HEK293T (cell line): ENCODE data around the gene SPDL1.
A peak's percentile ranks its signal among the peaks of the same experiment; 100 is the strongest.

Experiments used
- CTCF ChIA-PET: fragments of 350-600 bp; formaldehyde crosslinking; extraction: SDS; loops from one replicate; lab custom pipeline; 2021; ENCODE audit warnings: antibody characterized with exemption, inconsistent platforms; lab: Yijun Ruan, JAX
- POLR2A ChIA-PET: fragments of 350-600 bp; formaldehyde crosslinking; extraction: SDS; loops from one replicate; lab custom pipeline; 2020; ENCODE audit warnings: antibody characterized with exemption, inconsistent platforms; lab: Yijun Ruan, JAX
- DNase-seq: peaks from one replicate; pipeline ENCODE4 v3.0.0; 2012; ENCODE audit warnings: mixed read lengths; ENCODE audit errors: extremely low spot score
- ARNT ChIP-seq: fragments of 450-650 bp; IDR thresholded peaks from 2 replicates; pipeline ENCODE4 v1.6.1; 2017; ENCODE audit warnings: mild to moderate bottlenecking
- BHLHE40 ChIP-seq: fragments of 450-650 bp; IDR thresholded peaks from 2 replicates; pipeline ENCODE4 v1.6.1; 2016; ENCODE audit warnings: mild to moderate bottlenecking, moderate library complexity, borderline replicate concordance
- CTBP1 ChIP-seq: fragments of 450-650 bp; IDR thresholded peaks from 2 replicates; pipeline ENCODE4 v1.6.1; 2016; ENCODE audit warnings: borderline replicate concordance
- ELF4 ChIP-seq: fragments of 450-650 bp; IDR thresholded peaks from 2 replicates; pipeline ENCODE4 v1.6.1; 2017; ENCODE audit warnings: antibody characterized with exemption
- FOXA1 ChIP-seq: fragments of 450-650 bp; IDR thresholded peaks from 2 replicates; pipeline ENCODE4 v1.6.1; 2016; ENCODE audit warnings: mild to moderate bottlenecking
- FOXK2 ChIP-seq: fragments of 450-650 bp; IDR thresholded peaks from 2 replicates; pipeline ENCODE4 v1.6.1; 2016; ENCODE audit warnings: mild to moderate bottlenecking
- FOXM1 ChIP-seq: fragments of 450-650 bp; IDR thresholded peaks from 2 replicates; pipeline ENCODE4 v1.6.1; 2017; ENCODE audit warnings: mild to moderate bottlenecking, borderline replicate concordance
- HDGF ChIP-seq: fragments of 450-650 bp; IDR thresholded peaks from 2 replicates; pipeline ENCODE4 v1.6.1; 2017; ENCODE audit warnings: antibody characterized with exemption, borderline replicate concordance
- L3MBTL2 ChIP-seq: fragments of 450-650 bp; conservative IDR thresholded peaks from 2 replicates; pipeline ENCODE4 v1.6.1; 2016; ENCODE audit warnings: mild to moderate bottlenecking
- LEF1 ChIP-seq: fragments of 450-650 bp; IDR thresholded peaks from 2 replicates; pipeline ENCODE4 v1.6.1; 2017; ENCODE audit warnings: mild to moderate bottlenecking, borderline replicate concordance
- NFRKB ChIP-seq: fragments of 450-650 bp; IDR thresholded peaks from 2 replicates; pipeline ENCODE4 v1.6.1; 2016; ENCODE audit warnings: mild to moderate bottlenecking, moderate library complexity
- PKNOX1 ChIP-seq: fragments of 450-650 bp; IDR thresholded peaks from 2 replicates; pipeline ENCODE4 v1.6.1; 2016
- SP1 ChIP-seq: fragments of 450-650 bp; IDR thresholded peaks from 2 replicates; pipeline ENCODE4 v1.6.1; 2017
- SUZ12 ChIP-seq: fragments of 450-650 bp; IDR thresholded peaks from 2 replicates; pipeline ENCODE4 v1.6.1; 2016; ENCODE audit warnings: mild to moderate bottlenecking
- TARDBP ChIP-seq: fragments of 450-650 bp; IDR thresholded peaks from 2 replicates; pipeline ENCODE4 v1.6.1; 2016
- ZNF384 ChIP-seq: fragments of 450-650 bp; IDR thresholded peaks from 2 replicates; pipeline ENCODE4 v1.6.1; 2016

SPDL1 gene

GRCh38 chr5:169542811-169543210 is 40.8 kb upstream of the SPDL1 start:
- CTCF ChIA-PET: no interaction called here
- POLR2A ChIA-PET: no interaction called here
- TF ChIP-seq FOXK2: no peak
- no peak for TF ChIP-seq SUZ12
- TF ChIP-seq LEF1: no peak
- TF ChIP-seq PKNOX1: no peak
- DNase-seq: no peak

DNA sequence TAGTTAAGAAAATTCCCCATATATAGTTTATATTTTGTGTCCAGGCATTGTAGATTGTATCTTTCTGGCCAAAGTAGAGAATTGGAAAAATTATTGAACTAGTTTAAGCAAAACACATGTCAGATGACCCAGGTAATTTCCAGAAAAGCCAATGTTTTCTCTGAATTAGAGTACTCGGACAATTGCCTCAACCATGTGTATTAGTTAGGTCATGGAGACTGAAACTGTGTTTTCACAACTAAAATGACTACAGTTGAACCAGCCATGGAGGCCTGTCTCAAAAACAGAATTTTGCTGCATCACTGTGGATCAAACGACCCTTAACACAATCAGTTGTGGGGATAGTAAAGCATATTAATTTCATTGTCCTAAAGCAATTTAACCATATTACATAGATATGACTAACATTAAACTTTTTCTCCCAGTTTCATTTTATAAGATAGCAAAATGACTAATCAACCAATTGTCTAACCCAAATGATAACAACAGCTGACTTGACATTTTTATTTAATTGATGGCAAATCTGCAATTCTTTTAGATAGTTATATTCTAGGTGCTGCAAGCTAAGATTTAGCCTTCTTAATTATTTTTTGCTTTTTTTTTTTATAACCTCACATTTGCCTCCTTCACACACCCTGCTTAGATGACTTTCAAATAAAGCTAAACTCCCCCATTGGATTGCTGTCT is 39.2 kb upstream of the SPDL1 start:
- POLR2A ChIA-PET: no interaction called here
- DNase-seq: no peak
- CTCF ChIA-PET: interaction anchor here (0.6 to 1.5 kb wide), 2 partner anchors 8 to 1713 kb away, joined by 3 to 8 read pairs; no protein-coding TSS in a partner anchor
- TF ChIP-seq HDGF (no peak), SUZ12 (no peak), L3MBTL2 (no peak), ARNT (no peak), BHLHE40 (no peak), CTBP1 (no peak), FOXA1 (no peak), ZNF384 (no peak), TARDBP (no peak), SP1 (no peak), FOXK2 (no peak), PKNOX1 (no peak), LEF1 (no peak), FOXM1 (no peak), ELF4 (no peak)

- no peak for TF ChIP-seq SUZ12
- TF ChIP-seq HDGF: no peak
- TF ChIP-seq L3MBTL2: no peak
- no peak for TF ChIP-seq ARNT
- TF ChIP-seq BHLHE40: no peak
- no peak for TF ChIP-seq ZNF384
- TF ChIP-seq FOXA1: no peak
- TF ChIP-seq SP1: no peak
- no peak for TF ChIP-seq FOXK2
- TF ChIP-seq ELF4: no peak
- TF ChIP-seq NFRKB: no peak
- TF ChIP-seq CTBP1: no peak
- TF ChIP-seq PKNOX1: no peak
- no peak for TF ChIP-seq TARDBP
- TF ChIP-seq FOXM1: no peak
- TF ChIP-seq LEF1: no peak
- ChIA-PET CTCF (interaction anchor here (0.6 to 1.5 kb wide), 2 partner anchors 10 to 65 kb away, joined by 3 to 8 read pairs; no protein-coding TSS in a partner anchor), POLR2A (no interaction called here)
- no peak for DNase-seq
These were observed 37.8 kb upstream of the SPDL1 start for GRCh38 chr5:169545762-169546161.

DNA sequence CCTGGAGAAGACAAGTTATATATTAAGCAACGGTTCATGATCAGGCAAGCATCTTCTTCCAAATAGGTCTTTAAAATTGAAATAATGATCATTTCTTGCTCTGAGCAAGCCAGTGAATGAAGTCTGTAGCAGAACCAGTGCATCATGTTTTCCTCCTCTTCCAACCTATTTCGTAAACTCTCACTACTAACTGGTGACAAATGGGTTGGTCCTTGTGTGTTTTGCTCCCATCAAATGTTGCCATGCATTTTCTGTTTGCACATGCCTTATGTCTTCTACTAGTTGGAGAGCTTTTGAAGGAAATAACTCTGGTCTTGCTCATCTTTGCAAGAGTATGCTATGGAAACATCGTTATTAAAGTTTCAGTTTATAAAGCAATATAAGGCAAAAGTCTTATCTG is 37.2 kb upstream of the SPDL1 start:
- POLR2A ChIA-PET: no interaction called here

GRCh38 chr5:169547508-169547907 is 36.1 kb upstream of the SPDL1 start:
- CTCF ChIA-PET: no interaction called here
- DNase-seq: no peak
- POLR2A ChIA-PET: no interaction called here
- TF ChIP-seq NFRKB (no peak), SP1 (no peak), TARDBP (no peak), ZNF384 (no peak), HDGF (no peak), LEF1 (no peak), FOXA1 (no peak), L3MBTL2 (no peak), ARNT (no peak)

More for the DNA sequence above, 37.2 kb upstream of the SPDL1 start:
- TF ChIP-seq FOXA1: no peak
- TF ChIP-seq FOXK2: no peak
- TF ChIP-seq LEF1: no peak
- TF ChIP-seq TARDBP: no peak
- TF ChIP-seq PKNOX1: no peak
- TF ChIP-seq CTBP1: no peak
- no peak for TF ChIP-seq NFRKB
- no peak for TF ChIP-seq FOXM1
- no peak for TF ChIP-seq SUZ12
- TF ChIP-seq ELF4: no peak
- no peak for TF ChIP-seq SP1
- no peak for TF ChIP-seq HDGF
- TF ChIP-seq BHLHE40: no peak
- no peak for TF ChIP-seq ZNF384
- no peak for TF ChIP-seq L3MBTL2
- TF ChIP-seq ARNT: no peak
- no peak for DNase-seq
- CTCF ChIA-PET: no interaction called here

DNA sequence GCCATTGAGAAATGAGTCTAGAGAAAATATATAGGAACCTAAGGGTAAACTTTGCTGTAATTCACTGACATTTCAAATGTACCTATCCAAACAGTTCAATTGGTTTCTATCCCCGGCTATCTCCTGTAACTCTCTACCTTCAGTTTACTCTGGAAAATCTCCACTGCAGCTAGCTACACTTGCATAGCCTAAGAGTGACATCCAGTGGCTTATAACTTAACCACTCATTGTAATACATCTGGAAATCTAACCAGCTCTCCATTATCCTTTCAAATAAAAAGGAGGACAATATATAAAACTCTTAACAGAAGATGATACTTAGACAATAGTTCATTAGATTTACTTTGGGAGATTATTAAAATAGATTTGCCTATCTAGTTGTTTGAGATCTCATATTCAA is 35.3 kb upstream of the SPDL1 start:
- TF ChIP-seq FOXM1: no peak
- TF ChIP-seq ZNF384: no peak
- no peak for TF ChIP-seq FOXA1
- no peak for TF ChIP-seq L3MBTL2
- no peak for TF ChIP-seq TARDBP
- no peak for TF ChIP-seq CTBP1
- TF ChIP-seq ARNT: no peak
- TF ChIP-seq FOXK2: no peak
- no peak for TF ChIP-seq SUZ12
- no peak for TF ChIP-seq HDGF
- TF ChIP-seq NFRKB: no peak
- TF ChIP-seq LEF1: no peak
- no peak for TF ChIP-seq BHLHE40
- no peak for TF ChIP-seq PKNOX1
- peak; percentile 26 for DNase-seq
- ChIA-PET POLR2A (interaction anchor here (1.5 kb wide), 1 partner anchor 35 kb away, joined by 6 read pairs; the partner anchor contains the start of gene SPDL1), CTCF (interaction anchor here (1.5 to 1.6 kb wide), 2 partner anchors 10 to 601 kb away, joined by 4 to 5 read pairs; no protein-coding TSS in a partner anchor)
